Epidermal melanocyte (primary cell): Measurements from ENCODE around the gene COL12A1.

Experiments
- DNase-seq: peaks from one replicate; pipeline ENCODE4 v3.0.0; 2011; ENCODE audit warnings: low spot score; ENCODE audit not compliant: insufficient read length

COL12A1 gene

DNA sequence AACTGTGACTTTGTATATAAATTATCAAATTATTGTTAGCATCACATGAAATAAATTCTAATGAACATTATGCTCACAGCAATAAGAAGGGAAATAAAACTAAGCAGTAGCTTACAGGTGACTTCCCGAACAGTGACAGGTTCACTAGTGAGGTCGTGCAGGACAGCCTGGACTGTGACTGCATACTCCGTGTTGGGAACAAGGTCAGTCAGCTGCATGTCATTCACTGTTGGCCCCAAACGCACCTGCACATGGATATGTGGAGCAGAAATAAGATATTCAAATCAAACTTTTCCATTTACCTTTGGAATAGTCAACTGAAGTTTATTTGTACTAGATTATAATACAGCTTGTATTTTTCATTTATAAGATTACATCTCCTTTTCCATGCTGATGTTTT lies 60.6 kb downstream of the COL12A1 start:
- no peak for DNase-seq

GRCh38 chr6:75144386-75144785 lies 61.5 kb downstream of the COL12A1 start:
- no peak for DNase-seq

DNA sequence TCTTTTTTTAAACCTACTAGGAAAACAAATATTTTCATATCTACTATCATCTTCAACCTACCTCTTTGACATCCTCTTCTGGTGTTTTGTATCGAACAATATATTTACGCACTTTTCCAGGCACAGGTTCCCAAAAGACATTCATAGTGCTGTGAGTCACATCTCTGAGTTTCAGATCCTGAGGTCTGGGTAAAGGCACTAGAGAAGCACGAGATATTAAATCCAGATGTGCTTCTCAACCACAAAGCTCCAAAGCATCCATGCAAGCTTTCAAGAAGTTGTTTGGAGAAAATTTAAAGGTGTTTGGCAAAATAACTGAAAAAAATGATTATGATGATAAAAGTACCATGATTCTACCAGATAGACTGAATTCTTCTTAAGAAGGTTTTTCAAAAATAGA lies 62.7 kb downstream of the COL12A1 start:
- DNase-seq, result peak; percentile 23

DNA sequence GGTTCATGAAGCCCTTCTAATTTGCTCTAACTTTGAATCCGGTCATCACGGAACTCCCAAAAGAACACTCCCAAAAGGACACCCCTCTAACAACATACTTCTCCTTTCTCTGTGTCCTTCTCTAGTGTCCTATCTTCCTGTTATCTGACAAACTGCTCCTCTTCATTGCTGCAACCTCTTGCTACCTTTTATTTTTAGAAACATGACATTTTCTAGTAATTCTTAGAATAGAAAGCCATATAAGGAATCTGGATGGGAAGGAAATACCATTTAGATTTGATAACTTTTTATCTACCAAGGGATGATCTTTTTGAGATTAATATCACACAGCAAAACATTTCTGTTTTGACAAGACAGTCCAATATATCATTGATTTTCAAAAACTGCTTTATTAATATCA lies 63.1 kb downstream of the COL12A1 start:
- DNase-seq, result no peak

DNA sequence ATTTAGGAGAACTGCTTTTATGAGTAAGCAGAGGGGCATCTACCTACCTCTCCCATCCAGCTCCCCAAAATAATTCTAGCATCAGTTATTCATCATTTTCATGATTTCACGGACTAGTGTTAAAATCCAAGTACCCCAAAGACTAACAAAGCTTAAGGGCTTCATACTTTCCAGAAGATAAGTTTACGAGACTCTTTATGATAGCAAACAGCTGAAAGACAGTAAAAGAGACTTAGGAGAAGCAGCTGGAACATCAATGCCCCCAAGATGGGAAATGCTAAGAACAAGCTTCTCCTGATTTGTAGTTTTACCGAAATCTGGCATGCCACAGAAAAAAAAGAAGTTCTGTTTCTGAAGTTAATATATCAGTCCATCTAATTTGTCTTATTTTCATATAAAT lies 70.0 kb downstream of the COL12A1 start:
- no peak for DNase-seq

DNA sequence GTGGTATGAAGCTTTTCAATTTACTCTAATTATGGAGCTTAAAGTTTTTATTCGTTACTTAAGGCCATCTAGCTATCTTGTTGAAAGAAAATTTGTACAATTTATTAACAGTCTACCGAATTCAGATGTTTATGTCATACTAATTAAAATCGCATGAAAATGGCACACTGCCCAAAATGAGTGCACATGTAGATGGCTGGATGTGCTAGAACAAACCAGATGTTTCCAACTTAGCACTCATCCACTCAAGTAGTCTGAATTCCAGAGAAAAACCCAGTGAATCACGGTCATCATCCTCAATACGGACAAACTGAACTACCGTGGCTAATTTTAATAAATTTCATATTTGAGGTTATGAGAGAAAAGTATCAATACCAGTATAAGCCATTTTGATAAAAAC lies 70.4 kb downstream of the COL12A1 start:
- DNase-seq, result no peak

DNA sequence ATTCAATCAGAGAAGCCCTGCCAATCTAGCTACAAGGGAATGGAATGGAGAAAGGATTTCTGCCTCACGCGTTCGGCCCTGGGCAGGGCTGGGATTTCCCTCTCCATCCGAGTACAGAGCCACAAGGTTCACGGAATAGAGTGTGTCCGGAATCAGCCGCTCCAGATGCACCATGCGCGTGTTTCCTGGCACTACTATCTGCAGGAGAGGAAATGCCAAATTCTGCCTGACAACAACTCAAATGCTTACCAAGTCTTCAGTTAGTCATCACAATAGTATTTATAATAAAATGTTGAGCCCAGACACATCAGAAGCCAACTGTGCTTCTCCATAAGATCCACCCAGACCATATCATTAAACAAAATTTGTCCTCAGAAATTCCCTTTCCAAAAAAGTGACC lies 75.1 kb downstream of the COL12A1 start:
- no peak for DNase-seq

GRCh38 chr6:75128878-75129570 lies 76.8 kb downstream of the COL12A1 start:
- no peak for DNase-seq

DNA sequence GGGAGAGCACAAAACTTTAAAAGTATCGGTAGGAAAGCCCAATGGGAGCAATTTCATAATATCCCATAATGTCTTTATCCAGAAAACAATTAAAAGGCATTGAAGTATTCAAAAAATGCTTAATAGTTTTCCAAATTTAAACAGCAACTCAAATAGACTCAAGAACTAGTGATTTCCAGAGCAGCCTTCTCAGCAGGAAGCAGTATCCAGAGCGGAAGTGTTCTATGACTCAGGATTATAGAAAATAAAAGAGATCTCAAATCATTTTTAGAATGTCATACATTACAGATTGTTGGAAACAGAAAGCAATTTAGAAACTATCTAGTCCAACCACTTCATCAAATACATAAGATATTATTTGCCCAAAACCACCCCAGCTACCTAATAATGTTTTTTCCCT lies 79.3 kb downstream of the COL12A1 start:
- no peak for DNase-seq

GRCh38 chr6:75124983-75125382 lies 80.9 kb downstream of the COL12A1 start:
- no peak for DNase-seq

GRCh38 chr6:75124085-75124484 lies 81.8 kb downstream of the COL12A1 start:
- DNase-seq, result no peak

DNA sequence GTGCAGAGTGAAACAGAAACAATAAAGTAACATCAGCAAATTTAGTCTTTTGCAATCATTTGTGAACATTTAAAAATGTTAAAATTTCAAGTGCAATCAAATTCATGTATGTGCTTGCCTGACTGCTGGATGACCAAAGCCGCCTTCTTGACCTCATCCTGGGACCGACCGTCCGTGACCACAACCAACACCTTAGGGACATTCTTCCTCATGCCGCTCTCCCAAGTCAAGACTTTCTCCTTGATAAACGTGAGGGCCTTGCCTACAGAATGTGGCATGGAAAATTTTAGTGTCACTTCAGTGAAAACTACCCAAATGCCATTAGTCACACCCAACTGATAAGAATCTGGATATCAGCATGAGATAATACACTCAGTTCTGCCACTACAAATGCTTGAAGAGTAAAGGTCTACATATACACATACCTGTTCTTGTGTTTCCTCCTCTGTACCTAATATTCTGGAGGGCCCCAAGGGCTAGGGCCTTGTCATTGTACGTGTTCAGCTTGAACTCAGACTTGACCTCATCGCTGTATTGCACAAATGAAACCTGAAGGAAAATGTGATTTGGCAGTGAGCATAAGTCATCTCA lies 86.8 kb downstream of the COL12A1 start:
- DNase-seq, result no peak

DNA sequence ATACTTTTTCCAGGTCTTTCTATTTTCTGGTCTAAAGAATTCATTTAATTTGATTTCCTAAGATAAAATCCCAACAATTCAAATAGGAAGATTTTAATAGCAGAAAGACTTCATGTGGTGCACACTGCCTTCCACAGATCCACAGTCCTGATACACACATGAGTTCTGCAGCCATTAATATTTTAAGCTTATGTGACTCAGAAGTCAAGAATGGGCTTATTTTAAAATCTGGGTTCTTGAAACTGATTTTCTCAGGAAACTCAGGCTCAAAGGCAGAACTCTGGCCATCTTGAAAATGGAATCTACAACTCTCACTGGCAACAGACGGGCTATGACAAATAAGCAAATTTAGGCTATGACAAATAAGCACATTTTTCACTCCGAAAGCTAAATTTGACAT lies 88.2 kb downstream of the COL12A1 start:
- no peak for DNase-seq

DNA sequence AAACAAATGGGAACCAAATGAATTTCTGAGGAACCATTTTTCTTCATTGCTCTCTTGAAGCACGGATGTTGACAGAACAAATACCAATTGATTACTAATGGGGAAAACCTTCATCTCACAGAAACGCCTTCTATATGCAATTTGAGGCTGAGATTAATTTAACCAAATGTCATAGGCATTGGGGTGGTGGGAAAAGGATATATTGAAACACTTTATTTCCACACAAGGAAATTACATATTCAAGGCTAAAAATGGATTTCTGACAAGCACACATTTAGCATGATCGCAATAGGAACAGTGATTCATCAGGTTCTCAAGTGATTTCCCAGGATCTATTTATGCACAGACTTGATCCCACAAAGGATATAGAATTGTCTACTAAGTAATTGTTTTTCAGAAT lies 88.9 kb downstream of the COL12A1 start:
- DNase-seq, result no peak

DNA sequence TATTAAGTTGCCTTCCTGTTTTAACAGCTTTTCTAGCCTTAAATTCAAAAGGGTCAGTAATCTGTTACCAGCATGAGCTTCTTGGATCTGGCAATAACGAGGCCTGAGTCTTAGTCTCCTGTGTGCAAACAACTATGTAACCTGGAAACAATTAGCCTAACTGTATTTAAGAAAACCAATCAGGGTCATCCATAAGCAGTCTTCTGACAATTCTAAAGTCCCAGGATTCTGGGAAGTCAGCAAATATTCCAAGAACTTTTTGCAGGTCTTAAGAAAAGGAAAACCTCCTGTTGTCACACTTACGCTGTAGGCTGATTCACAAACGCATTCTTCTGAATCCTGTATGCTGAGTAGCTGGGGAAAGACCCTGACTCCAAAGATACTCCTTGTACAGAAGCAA lies 90.4 kb downstream of the COL12A1 start:
- DNase-seq, result no peak

DNA sequence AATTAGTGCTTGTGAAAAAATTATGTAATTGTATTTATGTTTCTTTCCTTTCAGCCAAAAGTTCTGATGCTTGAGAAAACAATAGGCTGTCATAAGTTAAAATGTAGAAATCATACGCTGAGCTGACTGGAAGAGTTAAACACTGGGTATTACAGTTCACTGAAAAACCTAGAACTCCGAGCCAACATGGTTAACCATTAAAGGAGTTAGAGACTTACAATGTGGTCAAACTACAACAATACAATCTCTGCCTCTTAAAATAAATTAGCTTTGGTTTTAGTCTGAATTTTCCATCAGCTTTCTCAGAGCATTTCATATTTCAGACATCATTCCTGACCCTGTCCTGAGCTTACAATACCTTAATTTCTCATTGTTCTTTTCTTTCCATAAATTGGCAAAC lies 91.0 kb downstream of the COL12A1 start:
- DNase-seq, result no peak

GRCh38 chr6:75114195-75114594 lies 91.7 kb downstream of the COL12A1 start:
- no peak for DNase-seq

DNA sequence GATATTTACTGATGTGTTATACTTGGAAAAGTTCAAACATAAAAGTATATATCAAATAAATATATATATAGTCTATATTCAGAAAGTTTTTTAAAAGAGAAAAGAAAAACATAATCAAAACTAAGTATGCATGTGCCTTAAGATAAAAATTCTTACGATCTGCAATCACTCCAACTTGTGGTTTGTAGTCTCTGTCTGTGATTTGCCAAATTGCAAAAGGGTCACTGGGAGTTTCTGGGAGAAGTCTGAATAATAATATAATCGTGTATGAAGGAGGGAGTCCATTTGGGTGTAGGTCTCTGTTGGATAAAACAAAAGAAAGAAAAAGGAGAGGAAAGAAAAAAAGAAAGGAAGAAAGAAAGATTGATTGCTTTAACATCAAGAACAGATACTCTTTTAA lies 92.4 kb downstream of the COL12A1 start:
- DNase-seq, result no peak

DNA sequence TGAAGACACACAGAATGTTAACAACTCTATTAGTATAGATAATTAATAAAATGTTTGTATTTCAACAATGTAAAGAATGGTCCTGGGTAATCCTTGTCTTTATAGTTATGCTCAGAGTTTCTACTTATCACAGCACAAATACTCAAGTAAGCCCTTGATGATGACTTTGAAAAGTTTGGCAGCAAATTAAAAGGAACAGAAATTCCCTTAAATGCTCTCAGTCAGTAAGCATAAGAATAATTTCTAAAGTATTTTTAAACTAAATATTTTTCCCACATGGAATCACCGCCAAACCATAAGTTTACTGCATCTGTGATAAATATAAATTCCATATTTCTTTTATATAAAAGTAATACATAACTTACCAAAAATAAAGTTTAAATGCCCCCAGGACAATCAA lies 96.1 kb downstream of the COL12A1 start:
- no peak for DNase-seq

DNA sequence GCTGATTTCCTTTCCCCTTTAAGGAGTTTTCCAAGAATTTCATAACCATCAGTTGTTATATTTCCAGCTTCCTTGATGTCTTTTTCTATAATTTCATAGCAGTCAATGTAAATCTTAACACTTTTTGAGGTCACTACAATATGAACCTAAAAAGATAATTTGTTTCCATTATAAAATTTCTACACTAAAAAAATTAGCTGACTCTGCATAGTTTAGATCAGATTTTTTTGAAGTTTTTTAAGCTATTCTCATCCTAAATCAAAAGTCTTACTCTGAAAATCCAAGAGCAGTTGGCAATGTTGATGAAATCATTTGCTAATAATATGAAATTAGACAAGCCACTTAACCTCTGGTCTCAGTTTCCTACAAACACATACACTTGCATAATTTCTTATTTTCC lies 96.8 kb downstream of the COL12A1 start:
- DNase-seq, result no peak

- DNase-seq, result no peak
Measured at GRCh38 chr6:75108333-75108974, 97.4 kb downstream of the COL12A1 start.

DNA sequence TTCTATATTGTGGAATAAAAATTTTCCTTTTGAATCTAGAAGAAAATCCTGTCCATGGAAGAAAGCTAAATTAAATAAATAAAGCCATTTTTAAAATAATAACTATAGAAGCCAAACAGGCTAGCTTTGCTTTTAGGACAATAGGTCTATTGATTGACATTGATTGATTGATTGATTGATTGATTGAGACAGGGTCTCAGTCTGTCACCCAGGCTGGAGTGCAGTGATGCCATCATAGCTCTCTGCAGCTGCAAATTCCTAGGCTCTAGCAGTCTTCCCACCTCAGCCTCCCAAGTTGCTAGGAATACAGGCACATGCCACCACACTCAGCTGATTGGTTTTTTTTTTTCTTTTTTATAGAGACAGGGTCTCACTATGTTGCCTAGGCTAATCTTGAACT lies 97.9 kb downstream of the COL12A1 start:
- no peak for DNase-seq

GRCh38 chr6:75106426-75106825 lies 99.4 kb downstream of the COL12A1 start:
- no peak for DNase-seq
